CD4-positive, alpha-beta T cell treated with Interleukin-17A for 1 hour (primary cell): ENCODE results near the gene SMIM13.
A peak's percentile ranks its signal among the peaks of the same experiment; 100 is the strongest.

Experiments
- DNase-seq: peaks from one replicate; pipeline ENCODE4 v3.0.0-alpha.2; 2020

SMIM13 gene

DNA sequence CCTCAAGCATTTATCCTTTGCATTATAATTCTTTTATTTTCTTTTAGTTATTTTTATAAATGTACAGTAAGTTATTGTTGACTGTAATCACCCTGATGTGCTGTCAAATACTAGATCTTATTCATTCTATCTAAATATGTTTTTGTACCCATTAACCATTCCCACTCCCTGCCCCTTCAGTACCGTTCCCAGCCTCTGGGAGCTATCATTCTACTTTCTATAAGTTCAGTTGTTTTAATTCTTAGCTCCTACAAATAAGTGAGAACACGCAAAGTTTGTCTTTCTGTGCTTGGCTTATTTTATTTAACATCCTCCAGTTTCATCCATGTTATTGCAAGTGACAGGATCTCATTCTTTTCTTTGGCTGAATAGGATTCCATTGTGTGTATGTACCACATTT is 30.3 kb downstream of the SMIM13 start:
- no peak for DNase-seq

GRCh38 chr6:11126876-11127275 is 33.2 kb downstream of the SMIM13 start:
- no peak for DNase-seq

DNA sequence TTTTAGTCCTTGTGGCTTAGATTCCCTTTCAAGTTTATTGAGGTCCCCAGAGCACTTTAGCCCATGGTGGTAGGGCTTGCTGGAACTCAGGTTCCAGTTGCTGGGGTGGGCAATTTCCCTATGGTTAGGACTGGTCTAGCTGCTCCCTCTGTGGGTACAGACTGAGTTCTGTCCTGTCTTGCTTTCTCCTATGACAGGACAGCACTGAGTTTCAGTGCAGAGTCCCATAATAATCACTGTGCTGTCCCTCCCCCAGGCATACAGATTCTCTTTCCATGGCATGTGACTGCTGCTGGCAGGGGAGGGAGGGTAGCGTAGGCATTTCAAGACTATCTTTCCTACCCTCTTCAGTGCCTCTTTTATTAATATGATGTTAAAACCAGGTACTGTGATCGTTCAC is 35.0 kb downstream of the SMIM13 start:
- DNase-seq, result no peak

GRCh38 chr6:11129908-11130565 is 36.4 kb downstream of the SMIM13 start:
- no peak for DNase-seq

GRCh38 chr6:11130605-11131004 is 37.0 kb downstream of the SMIM13 start:
- DNase-seq, result no peak

- no peak for DNase-seq
Measured at GRCh38 chr6:11132194-11132888, 38.7 kb downstream of the SMIM13 start.

DNA sequence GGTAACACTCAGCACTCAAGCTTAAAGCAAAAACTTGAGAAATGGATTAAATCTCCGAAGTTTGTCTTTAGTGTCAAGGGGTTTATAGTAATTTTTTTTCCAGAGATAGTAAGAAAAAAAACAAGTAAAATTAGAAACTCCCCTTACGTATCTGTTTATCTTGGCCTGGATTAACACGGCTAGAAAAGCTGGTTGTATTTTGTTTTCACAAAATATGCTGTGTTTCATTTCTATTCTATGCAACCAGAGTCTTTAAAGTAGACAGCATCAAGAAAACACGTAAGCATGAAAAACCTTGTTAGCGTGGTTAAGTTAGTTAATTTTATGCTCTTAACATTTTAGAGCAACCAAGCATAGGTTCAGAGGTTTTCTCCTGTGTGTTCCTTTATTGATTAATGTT is 39.6 kb downstream of the SMIM13 start:
- no peak for DNase-seq

GRCh38 chr6:11136809-11137208 is 43.2 kb downstream of the SMIM13 start:
- no peak for DNase-seq

DNA sequence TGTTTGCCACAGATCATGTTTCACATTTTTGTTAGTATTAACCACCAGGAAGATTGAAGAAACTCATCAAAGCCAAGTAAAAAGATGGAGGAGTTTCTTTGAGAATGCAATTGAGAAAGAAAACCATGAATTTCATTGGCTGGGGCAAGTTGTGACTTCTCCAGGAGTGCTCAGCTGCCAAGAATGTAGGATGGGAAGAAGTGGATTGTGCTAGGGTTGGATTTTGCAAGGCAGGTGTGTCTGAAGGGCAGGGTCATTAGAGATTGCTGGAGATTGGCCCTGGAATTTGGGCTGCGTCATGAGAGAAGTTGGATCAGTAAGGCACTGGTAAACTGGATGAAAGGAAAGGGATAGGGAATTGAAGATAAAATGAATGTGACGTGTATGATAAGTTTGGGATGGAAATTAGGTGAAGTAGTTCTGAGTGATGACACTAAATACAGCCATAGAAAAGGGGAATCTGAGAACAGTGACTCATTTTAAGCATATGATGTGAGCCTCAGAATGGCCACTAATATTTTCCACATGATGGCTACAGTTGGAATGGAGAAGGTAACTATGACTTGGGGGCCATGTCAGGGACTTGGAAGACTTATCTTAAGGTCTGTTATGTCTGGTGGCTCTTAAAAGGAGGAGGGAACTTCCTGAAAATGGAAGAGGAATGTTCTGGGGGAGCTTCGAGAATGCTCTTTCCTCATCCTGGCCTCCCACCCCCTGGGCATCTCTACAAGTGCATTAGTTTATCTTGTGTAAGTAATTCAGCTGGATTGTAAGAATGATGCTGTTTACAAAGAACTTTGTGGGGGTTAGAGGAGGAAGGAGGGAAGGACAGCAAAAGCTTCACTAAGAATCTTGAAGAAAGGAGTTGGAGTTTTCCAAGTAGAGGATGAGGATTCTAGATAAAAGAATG is 45.7 kb downstream of the SMIM13 start:
- no peak for DNase-seq

- DNase-seq, result no peak
Measured at GRCh38 chr6:11140056-11140455, 46.4 kb downstream of the SMIM13 start.

- DNase-seq, result no peak
Measured at GRCh38 chr6:11141295-11141694, 47.7 kb downstream of the SMIM13 start.

DNA sequence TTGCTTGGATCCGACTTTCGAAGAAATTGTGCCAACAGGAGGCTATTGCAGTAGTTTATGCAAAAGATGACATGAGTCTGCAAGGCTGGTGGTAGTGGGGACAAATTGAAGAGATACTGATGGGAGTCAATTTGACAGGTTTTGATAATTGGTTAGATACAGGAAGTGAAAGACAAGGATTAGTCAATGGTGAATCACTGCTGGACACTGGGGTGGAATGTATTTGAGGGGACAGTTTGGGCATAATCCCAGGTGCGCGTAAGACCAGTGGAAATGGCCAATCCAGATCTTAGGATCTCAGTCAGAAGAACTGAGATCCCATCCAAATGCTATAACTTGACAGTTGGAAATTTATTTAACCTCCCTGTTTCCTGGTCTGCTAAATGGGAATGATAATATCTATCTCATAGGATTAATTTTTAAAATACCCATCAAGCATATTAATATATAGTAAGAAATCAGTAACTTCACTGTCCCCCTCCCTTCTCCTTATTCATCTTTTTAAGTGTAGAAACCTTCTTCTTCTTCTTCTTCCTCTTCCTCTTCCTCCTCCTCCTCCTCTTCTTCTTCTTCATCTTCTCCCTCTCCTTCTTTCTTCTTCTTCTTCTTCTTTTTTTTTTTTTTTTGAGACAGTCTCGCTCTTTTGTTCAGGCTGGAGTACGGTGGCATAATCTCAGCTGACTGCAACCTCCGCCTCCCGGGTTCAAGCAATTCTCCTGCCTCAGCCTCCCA is 48.8 kb downstream of the SMIM13 start:
- no peak for DNase-seq

GRCh38 chr6:11143394-11144371 is 50.0 kb downstream of the SMIM13 start:
- no peak for DNase-seq

- DNase-seq, result peak; percentile 80
Measured at GRCh38 chr6:11144393-11144851, 50.8 kb downstream of the SMIM13 start.

GRCh38 chr6:11146117-11146826 is 52.6 kb downstream of the SMIM13 start:
- DNase-seq, result no peak

DNA sequence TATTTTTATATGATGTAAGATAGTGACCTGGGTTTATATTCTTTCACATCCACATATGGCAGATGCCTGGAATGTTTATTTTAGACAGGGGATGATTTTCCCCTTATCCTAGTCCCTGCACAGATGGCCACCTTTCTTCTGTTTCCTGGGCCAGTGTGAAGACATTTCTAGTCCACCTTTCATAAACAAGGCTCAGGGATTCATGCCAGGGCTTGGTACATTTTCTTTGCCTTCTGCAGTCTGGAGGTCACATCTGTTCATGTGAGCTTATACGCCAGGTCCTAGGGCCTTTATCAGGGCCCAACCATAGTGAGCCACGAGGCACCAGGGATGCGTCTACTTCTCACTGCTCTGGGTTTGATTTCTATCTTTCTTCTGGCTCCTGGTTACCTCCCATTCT is 55.9 kb downstream of the SMIM13 start:
- DNase-seq, result no peak

DNA sequence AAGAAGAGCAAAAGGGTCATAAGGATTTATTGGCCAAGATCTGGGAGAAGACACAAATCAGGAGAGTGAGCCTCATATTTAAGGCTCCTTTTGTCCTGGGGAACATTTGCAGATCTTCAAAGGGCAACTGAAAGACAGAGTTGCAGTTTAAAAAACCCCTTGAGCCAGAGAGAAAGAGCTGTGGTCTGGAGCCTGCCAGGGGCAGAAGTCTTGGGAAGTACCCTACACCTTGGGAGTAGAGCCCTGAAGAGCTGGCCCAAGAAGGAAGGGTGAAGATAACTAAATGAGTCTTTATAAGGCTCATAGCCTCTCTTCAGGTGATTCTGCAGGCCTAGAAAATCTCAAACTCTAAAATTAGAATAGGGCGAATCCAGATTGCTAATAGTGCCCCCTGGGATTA is 57.9 kb downstream of the SMIM13 start:
- no peak for DNase-seq

- DNase-seq, result no peak
Measured at GRCh38 chr6:11152581-11152980, 58.9 kb downstream of the SMIM13 start.

DNA sequence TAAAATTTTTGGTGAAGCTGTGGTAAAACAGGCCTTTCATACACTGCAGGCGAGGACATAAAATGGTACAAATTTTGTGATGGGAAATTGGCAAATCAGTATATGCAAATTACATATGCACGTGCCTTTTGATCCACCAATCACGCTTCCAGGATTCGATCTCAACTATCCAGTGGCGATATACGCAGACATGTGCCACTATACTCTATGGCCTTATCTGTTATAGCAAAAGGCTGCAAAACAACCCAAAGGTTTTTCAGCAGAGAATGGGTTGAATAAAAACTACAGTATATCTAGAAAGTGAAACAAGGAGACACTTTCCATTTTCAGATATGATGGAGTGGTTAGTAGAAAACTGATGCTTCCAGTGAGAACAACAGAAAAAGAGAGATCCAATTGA is 59.8 kb downstream of the SMIM13 start:
- no peak for DNase-seq

DNA sequence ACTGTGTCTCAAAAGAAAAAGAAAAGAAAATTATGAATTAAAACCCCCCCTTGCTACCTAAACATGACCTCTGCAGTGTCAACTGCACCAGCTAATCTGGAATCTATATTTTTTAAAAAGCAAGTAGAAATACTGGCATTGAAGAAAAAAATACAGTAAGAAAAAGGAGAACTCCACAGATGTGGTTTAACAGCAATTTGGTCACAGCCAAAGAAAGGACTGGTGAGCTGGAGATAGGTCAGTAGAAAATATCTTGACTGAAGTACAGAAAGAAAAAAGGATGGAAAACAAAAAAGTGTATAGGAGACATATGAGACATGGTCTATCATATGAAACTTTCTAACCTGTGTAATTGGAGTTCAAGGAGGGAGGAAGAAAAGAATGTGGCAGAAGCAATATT is 62.0 kb downstream of the SMIM13 start:
- no peak for DNase-seq

DNA sequence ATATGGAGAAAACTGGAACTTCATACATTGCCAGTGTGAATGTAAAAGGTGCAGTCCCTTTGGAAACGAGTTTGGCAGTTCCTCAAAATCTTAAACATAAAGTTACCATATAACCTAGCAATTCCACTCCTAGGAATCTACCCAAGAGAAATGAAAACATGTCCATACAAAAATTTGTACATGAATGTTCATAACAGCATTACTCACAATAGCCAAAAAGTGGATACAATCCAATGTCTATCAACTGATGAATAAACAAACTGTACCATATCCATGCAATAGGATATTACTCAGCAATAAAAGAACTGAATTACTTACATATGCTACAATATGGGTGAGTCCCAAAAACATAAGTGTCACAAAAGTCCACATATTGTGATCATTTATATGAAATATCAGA is 66.6 kb downstream of the SMIM13 start:
- DNase-seq, result no peak
